ENCODE results near the gene GNL2.
"Not testable (repeated sequence)": the region's sequence is repeated elsewhere in the genome, so short reads cannot be mapped to it uniquely, and the experiment has no call there.

GNL2 gene

DNA sequence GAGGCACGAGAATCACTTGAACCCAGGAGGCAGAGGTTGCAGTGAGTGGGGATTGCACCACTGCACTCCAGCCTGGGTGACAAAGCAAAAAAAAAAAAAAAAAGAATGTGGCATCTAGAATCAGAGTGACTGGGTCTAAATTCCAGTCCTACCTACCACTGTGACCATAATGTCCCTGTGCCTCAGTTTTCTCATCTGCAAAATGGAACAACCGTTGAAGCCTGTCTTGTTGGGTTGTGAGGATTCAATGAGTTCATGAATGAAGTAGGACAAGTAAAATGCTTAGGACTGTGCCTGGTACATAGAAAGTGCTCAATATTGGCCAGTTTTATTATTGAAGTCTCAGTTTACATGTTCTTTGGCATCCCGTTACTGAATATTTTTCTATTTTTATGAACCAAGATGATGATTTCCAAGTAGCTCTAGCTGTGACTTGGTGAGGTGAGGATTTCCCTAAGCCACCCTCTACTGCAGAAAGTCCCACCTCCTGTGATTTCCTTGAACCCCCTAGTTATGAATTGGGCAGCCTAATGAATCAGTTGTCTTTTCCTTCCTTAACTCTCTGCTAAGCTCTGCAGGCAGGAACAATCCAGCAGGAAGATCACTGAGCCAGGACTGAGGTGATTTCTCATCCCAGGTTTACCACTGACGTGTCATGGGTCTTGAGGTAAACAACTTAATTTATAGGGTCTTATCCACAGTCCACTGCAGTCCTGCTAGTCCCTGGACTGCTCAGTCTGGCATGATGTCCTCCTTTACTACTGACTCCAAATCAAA is 62.2 kb downstream of the GNL2 start:
- CTCF ChIA-PET = no interaction called here
- TF ChIP-seq ARNT (IDR thresholded peaks at IDR 0.05) (no peak), SUZ12 (IDR thresholded peaks at IDR 0.05) (no peak), HDGF (IDR thresholded peaks at IDR 0.05; ENCODE audit: borderline replicate concordance) (no peak), NFRKB (IDR thresholded peaks at IDR 0.05) (no peak), FOXA1 (IDR thresholded peaks at IDR 0.05) (no peak)

DNA sequence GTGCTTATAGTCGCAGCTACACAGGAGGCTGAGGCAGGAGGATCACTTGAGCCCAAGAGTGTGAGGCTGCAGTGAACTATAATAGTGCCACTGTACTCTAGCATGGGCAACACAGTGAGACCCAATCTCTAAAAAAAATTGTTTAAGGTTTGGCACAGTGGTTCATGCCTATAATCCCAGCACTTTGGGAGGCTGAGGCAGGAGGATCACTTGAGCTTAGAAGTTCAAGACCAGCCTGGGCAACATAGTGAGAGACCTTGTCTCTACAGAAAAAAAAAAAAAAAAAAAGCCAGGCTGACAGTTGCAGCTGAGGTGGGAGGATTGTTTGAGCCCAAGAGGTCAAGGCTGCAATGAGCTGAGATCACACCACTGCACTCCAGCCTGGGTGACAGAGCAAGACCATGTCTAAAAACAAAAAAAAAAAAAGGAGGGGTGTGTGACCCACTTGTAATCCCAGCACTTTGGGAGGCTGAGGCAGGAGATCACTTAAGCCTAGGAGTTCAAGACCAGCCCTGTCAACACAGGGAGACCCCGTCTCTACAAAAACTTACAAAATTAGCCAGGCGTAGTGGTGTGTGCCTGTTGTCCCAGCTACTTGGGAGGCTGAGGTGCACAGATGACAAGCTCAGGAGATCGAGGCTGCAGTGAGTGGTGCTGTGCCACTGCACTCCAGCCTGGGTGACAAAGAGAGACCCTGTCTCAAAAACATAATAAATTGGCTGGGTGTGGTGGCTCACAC is 63.1 kb downstream of the GNL2 start:
- DNase-seq (ENCODE audit: extremely low spot score); CTCF ChIA-PET: not testable (repeated sequence)
- POLR2A ChIA-PET = interaction anchor here (0.8 kb wide), 1 partner anchor 18 kb away, joined by 5 read pairs; the partner anchor contains the start of gene MEAF6

More for the DNA sequence above, 62.2 kb downstream of the GNL2 start:
- no peak for DNase-seq (ENCODE audit: extremely low spot score)
- POLR2A ChIA-PET = no interaction called here

DNA sequence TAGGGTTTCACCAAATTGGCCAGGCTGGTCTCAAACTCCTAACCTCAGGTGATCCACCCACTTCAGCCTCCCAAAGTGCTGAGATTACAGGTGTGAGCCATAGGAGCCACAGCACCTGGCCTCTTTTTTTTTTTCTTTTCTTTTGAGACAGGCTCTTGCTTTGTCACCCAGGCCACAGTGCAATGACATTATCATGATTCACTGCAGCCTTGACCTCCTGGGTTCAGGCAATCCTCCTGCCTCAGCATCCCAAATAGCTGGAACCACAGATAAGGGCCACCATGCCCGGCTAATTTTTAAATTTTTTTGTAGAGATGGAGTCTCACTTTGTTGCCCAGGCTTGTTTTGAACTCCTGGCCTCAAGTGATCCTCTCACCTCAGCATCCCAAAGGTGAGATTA is 65.8 kb downstream of the GNL2 start:
- POLR2A ChIA-PET, CTCF ChIA-PET: not testable (repeated sequence)

DNA sequence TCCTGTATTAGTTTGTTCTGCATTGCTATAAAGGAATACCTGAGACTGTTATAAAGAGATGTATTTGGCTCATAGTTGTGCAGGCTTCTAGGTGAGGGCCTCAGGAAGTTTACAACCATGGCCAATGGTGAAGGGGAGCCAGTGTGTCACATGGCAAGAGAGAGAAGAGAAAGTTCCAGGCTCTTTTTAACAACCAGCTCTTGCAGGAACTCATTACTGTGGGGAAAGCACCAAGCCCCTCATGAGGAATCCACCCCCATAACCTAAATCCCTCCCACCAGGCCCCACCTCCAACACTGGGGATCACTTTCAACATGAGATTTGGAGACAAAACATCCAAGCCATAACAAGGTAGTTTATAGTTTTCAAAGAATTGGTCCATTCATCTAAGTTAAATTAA is 76.1 kb downstream of the GNL2 start:
- TF ChIP-seq TARDBP (IDR thresholded peaks at IDR 0.05) = no peak
- TF ChIP-seq SUZ12 (IDR thresholded peaks at IDR 0.05) = no peak
- TF ChIP-seq FOXK2 (IDR thresholded peaks at IDR 0.05) = no peak
- no peak for TF ChIP-seq ZNF384 (IDR thresholded peaks at IDR 0.05)
- no peak for TF ChIP-seq CTBP1 (IDR thresholded peaks at IDR 0.05; ENCODE audit: borderline replicate concordance)
- no peak for TF ChIP-seq L3MBTL2 (conservative IDR thresholded peaks at IDR 0.05)
- CTCF ChIA-PET = no interaction called here
- POLR2A ChIA-PET = no interaction called here
- no peak for DNase-seq (ENCODE audit: extremely low spot score)

More for the DNA sequence above, 65.8 kb downstream of the GNL2 start:
- not testable (repeated sequence) for DNase-seq (ENCODE audit: extremely low spot score)

DNA sequence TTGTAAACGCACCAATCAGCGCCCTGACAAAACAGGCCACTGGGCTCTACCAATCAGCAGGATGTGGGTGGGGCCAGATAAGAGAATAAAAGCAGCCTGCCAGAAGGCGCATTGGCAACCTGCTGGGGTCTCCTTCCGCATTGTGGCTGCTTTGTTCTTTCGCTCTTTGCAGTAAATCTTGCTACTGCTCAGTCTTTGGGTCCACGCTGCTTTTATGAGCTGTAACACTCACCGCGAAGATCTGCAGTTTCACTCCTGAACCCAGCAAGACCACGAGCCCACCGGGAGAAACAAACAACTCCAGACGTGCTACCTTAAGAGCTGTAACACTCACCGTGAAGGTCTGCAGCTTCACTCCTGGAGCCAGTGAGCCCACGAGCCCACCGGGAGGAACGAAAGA is 76.8 kb downstream of the GNL2 start:
- POLR2A ChIA-PET; DNase-seq (ENCODE audit: extremely low spot score); CTCF ChIA-PET: not testable (repeated sequence)

DNA sequence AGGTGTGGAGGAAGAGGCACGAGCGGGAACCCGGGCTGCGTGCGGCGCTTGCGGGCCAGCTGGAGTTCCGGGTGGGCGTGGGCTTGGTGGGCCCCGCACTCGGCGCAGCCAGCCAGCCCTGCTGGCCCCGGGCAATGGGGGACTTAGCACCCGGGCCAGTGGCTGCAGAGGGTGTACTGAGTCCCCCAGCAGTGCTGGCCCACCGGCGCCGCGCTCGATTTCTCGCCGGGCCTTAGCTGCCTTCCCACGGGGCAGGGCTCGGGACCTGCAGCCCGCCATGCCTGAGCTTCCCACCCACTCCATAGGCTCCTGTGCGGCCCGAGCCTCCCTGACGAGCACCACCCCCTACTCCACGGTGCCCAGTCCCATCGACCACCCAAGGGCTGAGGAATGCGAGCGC is 77.5 kb downstream of the GNL2 start:
- POLR2A ChIA-PET; DNase-seq (ENCODE audit: extremely low spot score); CTCF ChIA-PET: not testable (repeated sequence)

DNA sequence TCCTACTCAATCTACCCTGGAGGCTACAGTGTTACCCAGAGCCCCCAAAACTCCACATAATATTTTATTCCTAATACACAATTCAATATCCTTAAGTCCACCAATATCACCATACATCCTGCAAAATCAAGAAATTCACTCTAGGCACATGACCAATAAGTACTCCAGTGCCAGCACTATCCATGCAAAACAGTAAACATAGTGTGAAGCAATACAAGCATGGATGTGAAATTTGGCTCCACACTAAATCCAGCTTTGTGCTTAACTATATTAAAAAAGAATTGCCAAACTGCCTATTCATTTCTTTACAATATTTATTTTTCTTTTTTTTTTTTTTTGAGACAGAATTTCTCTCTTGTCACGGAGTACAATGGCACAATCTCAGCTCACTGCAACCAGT is 78.2 kb downstream of the GNL2 start:
- DNase-seq (ENCODE audit: extremely low spot score) = no peak
- TF ChIP-seq BHLHE40 (IDR thresholded peaks at IDR 0.05; ENCODE audit: borderline replicate concordance) = no peak
- TF ChIP-seq FOXK2 (IDR thresholded peaks at IDR 0.05) = no peak
- no peak for TF ChIP-seq NFRKB (IDR thresholded peaks at IDR 0.05)
- no peak for TF ChIP-seq SP1 (IDR thresholded peaks at IDR 0.05)
- ChIA-PET CTCF (no interaction called here), POLR2A (no interaction called here)
